Effector CD8-positive, alpha-beta T cell (primary cell): ENCODE measurements around the gene DHX34.
"Not testable (repeated sequence)": the region's sequence is repeated elsewhere in the genome, so short reads cannot be mapped to it uniquely, and the experiment has no call there.

Source experiments
- DNase-seq: peaks from one replicate; lab custom pipeline; 2025; lab: John Stamatoyannopoulos, UW
- total RNA-seq, 4 experiments: gene quantifications; one replicate each; lab custom pipeline; 2026; lab: John Stamatoyannopoulos, UW

Gene DHX34, protein sequence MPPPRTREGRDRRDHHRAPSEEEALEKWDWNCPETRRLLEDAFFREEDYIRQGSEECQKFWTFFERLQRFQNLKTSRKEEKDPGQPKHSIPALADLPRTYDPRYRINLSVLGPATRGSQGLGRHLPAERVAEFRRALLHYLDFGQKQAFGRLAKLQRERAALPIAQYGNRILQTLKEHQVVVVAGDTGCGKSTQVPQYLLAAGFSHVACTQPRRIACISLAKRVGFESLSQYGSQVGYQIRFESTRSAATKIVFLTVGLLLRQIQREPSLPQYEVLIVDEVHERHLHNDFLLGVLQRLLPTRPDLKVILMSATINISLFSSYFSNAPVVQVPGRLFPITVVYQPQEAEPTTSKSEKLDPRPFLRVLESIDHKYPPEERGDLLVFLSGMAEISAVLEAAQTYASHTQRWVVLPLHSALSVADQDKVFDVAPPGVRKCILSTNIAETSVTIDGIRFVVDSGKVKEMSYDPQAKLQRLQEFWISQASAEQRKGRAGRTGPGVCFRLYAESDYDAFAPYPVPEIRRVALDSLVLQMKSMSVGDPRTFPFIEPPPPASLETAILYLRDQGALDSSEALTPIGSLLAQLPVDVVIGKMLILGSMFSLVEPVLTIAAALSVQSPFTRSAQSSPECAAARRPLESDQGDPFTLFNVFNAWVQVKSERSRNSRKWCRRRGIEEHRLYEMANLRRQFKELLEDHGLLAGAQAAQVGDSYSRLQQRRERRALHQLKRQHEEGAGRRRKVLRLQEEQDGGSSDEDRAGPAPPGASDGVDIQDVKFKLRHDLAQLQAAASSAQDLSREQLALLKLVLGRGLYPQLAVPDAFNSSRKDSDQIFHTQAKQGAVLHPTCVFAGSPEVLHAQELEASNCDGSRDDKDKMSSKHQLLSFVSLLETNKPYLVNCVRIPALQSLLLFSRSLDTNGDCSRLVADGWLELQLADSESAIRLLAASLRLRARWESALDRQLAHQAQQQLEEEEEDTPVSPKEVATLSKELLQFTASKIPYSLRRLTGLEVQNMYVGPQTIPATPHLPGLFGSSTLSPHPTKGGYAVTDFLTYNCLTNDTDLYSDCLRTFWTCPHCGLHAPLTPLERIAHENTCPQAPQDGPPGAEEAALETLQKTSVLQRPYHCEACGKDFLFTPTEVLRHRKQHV
- total RNA-seq = 39.7 to 49.6 (median 44.7) reads per million in 4 experiments

DNA sequence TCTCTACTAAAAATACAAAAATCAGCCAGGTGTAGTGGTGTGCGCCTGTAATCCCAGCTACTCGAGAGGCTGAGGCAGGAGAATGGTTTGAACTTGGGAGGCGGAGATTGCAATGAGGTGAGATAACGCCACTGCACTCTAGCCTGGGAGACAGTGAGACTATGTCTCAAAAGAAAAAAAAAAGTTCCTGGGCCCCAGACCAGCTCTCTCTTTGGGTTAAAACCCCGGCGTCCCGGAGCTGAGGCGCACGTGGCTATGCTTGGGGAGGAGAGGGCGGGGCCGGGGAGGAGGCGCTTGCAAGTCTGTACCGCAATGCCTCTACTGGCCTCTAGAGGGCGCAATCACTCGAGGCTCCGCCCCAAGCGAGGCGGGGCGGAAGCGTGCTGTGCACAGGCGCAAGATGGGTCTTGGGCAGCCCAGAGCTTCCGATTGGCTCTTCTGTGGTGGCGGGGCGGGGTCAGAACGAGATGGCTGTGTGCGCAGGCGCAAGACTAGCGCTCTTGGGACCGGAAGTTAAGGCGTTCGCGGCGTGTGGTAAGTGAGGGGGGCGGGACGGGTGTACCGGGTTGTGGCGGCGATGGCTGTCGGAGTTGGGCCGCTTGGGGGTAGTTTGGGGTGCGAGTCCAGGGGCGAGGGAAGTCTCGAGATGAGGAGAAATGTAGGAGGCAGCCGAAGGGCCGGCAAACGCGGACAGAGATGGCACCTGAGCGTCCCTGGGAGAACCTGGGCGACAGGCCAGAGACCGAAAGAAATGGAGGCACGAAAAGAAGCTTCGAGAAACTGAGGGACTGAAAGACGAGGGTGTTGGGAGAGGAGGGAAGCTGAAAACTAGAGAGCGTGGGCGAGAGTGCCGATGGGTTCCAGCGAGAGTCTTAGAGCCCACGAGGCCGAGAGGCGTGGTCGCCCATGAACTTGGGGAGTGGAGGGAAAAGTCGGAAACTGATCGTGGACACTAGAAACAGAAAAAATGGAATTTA is at the start of gene DHX34:
Gene DHX34, plus strand, starts transcription at position 497 of the 977 bp plus-strand sequence. CDS start 3,716 bp downstream, outside the sequence.
- peak; percentile 98 for DNase-seq

GRCh38 chr19:47300867-47301266 is 48.2 kb upstream of the DHX34 start:
- not testable (repeated sequence) for DNase-seq

DNA sequence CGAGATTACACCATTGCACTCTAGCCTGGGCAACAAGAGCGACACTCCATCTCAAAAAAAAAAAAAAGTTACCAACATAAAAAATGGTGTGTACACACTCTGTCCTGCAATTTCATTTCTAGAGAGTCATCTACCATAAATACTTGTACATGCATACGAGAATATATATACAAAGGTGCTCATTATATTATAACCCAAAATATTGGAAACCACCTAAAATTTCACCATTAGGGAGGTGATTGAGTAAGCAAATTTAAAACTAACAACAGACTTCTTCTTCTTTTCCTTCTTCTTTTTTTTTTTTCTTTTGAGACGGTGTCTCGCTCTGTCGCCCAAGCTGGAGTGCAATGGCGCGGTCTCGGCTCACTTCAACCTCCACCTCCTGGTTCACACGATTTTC is 46.9 kb upstream of the DHX34 start:
- DNase-seq = no peak

DNA sequence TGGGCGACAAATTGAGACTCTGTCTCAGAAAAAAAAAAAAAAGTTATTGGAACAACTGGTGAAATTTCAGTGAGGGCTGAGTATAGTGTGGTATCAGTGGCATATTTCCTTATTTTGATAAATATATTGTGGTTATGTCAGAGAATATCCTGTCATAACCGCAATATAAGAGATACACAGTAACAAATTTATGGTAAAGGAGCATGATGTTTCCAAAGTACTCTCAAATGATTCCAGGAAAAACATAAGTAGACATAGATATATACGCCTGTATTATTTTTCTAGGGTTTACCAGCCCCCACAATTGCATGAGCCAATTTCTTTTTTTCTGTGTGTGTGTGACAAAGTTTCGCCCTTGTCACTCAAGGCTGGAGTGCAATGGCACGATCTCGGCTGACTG is 45.1 kb upstream of the DHX34 start:
- DNase-seq = no peak

- DNase-seq = peak; percentile 62
These were observed 43.8 kb upstream of the DHX34 start for GRCh38 chr19:47305309-47305751.

- DNase-seq = no peak
These were observed 42.8 kb upstream of the DHX34 start for GRCh38 chr19:47306303-47306702.

- no peak for DNase-seq
These were observed 40.1 kb upstream of the DHX34 start for GRCh38 chr19:47309038-47309437.

GRCh38 chr19:47309608-47310007 is 39.5 kb upstream of the DHX34 start, which contains the start of gene C5AR1:
TSS of gene C5AR1 (plus strand) at chr19:47309861. CDS start at chr19:47309896, 35 bp downstream.
- DNase-seq = no peak

GRCh38 chr19:47310323-47310722 is 38.8 kb upstream of the DHX34 start:
- DNase-seq = no peak

DNA sequence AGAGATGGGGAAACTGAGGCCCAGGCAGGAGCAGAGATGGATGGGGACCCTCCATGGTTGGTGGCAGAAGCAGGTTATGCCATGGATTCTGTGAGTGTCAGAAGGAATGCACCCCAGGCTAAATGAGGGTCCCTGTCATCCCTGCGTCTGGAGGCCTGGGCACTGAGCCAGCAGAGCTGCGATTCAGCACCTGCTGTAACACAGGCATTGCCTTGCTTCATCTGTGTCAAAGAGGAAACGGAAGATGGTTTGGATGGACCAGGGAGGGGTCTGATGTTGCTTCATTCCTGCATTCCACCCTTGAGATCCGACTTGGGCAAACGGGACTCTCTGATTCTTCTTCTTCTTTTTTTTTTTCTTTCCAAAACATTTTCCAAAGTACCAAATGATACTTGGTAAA is 38.3 kb upstream of the DHX34 start:
- no peak for DNase-seq

DNA sequence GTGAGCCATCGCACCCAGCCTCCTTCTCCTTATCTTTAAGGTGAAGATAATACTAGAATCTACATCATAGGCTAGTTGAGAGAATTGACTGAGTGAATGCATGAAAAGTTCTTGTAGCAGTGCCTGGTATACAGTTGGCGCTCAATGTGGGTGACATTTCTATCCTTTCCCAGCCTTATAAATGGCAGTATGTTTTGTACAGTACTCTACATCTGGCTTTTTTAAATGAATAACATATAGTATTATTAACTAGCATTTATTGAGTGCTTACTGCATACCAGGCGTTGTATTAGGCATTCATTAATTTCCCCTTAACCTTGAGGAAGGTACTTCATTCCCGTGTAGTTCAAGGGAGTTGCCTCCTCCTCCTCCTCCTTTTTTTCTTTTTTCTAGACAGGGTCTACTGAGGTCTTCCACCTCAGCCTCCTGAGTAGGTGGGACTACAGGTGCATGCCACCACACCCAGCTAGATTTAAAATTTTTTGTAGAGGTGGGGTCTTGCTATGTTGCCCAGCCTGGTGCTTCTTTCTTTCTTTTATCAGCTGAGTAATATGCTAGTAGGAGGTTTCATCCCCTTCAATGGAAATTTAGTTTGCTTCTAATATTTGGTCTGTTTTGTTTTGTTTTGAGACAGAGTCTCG is 36.6 kb upstream of the DHX34 start:
- DNase-seq = no peak

GRCh38 chr19:47313754-47314295 is 35.3 kb upstream of the DHX34 start:
- DNase-seq = no peak

- DNase-seq = no peak
These were observed 33.8 kb upstream of the DHX34 start for GRCh38 chr19:47315125-47315821.

DNA sequence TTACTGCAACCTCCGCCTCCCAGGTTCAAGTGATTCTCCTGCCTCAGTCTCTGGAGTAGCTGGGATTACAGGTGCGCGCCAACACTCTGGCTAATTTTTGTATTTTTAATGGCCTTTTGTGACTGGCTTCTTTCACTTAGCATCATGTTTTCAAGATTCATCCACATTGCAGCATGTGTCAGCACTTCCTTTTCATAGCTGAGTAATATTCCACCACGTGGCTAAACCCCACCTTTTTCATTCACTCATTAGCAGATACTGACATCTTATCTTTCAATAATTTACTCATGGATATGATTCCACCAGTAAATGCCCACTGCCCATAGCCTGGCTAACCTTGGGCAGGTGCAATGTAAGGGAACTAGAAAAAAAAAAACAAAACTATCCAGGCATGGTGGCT is 32.6 kb upstream of the DHX34 start:
- no peak for DNase-seq

DNA sequence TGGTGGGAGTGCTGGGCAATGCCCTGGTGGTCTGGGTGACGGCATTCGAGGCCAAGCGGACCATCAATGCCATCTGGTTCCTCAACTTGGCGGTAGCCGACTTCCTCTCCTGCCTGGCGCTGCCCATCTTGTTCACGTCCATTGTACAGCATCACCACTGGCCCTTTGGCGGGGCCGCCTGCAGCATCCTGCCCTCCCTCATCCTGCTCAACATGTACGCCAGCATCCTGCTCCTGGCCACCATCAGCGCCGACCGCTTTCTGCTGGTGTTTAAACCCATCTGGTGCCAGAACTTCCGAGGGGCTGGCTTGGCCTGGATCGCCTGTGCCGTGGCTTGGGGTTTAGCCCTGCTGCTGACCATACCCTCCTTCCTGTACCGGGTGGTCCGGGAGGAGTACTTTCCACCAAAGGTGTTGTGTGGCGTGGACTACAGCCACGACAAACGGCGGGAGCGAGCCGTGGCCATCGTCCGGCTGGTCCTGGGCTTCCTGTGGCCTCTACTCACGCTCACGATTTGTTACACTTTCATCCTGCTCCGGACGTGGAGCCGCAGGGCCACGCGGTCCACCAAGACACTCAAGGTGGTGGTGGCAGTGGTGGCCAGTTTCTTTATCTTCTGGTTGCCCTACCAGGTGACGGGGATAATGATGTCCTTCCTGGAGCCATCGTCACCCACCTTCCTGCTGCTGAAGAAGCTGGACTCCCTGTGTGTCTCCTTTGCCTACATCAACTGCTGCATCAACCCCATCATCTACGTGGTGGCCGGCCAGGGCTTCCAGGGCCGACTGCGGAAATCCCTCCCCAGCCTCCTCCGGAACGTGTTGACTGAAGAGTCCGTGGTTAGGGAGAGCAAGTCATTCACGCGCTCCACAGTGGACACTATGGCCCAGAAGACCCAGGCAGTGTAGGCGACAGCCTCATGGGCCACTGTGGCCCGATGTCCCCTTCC is 28.9 kb upstream of the DHX34 start:
- DNase-seq = no peak

DNA sequence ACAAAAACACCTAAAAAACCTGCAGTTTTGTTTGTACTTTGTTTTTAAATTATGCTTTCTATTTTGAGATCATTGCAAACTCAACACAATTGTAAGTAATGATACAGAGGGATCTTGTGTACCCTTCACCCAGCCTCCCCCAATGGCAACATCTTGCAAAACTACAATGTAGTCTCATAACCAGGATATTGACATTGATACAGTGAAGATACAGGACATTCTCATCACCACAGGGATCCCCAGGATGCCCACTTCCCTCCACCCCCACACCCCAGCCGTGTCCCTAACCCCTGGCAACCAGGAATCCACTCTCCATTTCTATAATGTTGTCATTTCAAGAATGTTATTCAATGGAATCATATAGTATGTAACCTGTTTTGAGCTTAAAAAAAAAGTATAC is 27.5 kb upstream of the DHX34 start:
- no peak for DNase-seq

DNA sequence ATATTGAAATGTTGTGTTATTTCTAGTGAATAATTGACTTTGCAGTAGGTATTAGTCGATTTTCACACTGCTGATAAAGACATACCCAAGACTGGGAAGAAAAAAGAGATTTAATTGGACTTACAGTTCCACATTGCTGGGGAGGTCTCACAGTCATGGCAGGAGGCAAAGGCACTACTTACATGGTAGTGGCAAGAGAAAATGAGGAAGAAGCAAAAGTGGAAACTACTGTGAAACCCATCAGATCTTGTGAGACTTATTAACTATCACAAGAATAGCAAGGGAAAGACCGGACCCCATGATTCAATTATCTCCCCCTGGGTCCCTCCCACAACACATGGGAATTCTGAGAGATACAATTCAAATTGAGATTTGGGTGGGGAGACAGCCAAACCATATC is 27.1 kb upstream of the DHX34 start:
- no peak for DNase-seq

DNA sequence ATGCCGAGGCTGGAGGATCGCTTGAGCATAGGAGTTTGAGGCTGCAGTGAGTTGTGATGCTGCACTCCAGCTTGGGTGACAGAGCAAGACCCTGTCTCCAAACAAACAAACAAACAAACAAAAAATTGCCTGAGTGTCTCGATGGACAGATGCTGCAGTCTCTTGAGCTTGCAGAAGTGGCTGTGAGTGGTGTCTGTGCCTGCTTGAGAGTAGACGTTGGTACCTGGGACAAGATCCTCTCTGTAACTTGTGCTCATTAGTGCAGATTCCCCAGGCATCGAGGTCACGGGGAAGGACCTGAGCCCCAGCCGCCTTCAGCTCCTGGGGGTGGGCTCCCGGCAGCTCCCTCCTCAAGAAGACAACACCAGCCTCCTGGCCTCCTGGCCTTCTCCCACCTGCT is 25.7 kb upstream of the DHX34 start:
- DNase-seq = no peak
